ENCODE data around the gene MEGF6.

GRCh38 chr1:3541936-3542335 lies 69.4 kb downstream of the MEGF6 start:
- TF ChIP-seq POLR2A (IDR thresholded peaks at IDR 0.05; ENCODE audit: low read depth, low read length), result no peak
- TF ChIP-seq POLR2AphosphoS5 (IDR thresholded peaks at IDR 0.05; ENCODE audit: low read depth, low read length), result no peak
- TF ChIP-seq TAF1 (IDR thresholded peaks at IDR 0.05; ENCODE audit: borderline replicate concordance, low read depth, low read length), result no peak
